ENCODE results near the gene DISC1.

- TF ChIP-seq POLR2A (IDR thresholded peaks at IDR 0.05) (no peak), CTCF (IDR thresholded peaks at IDR 0.05) (no peak)
Observed at GRCh38 chr1:231899713-231900435, 273.3 kb downstream of the DISC1 start.
